ENCODE data around the gene ARHGAP10. TPM values are rescaled to one million over a fixed set of nuclear protein-coding genes. Genes with fewer than 3 reads are reported as not detected.

The ARHGAP10 gene
- total and polyA plus RNA-seq, 4 experiments from 2014 or later: 6.4 to 8.3 (median 7.8) TPM

GRCh38 chr4:148067301-148067916, 335.5 kb downstream of the ARHGAP10 start:
- Histone ChIP-seq H3K36me3 (ENCODE audit: insufficient read depth, low read length) (no peaks in the 10 kb centered on the region), H3K27ac (ENCODE audit: low read depth, low read length) (no peak overlapping the region), H3K4me1 (ENCODE audit: insufficient read depth, low read length) (no peaks in the 10 kb centered on the region), H3K4me3 (ENCODE audit: low read length in 2 of 2) (no peak overlapping the region), H3K9me3 (ENCODE audit: control insufficient read depth in 1 of 2, low read length in 2 of 2) (no peaks in the 10 kb centered on the region), H3K27me3 (ENCODE audit: insufficient read depth, low read length) (no peaks in the 10 kb centered on the region)
- no peak overlapping the region for H3K4me3 Mint-ChIP-seq
- POLR2A ChIA-PET (ENCODE audit: partially characterized antibody): interaction anchor here (1.1 kb wide), 1 partner anchor 11 kb away, joined by 3 read pairs; no protein-coding TSS in a partner anchor
- DNase-seq: no peak
- peaks cover 0 to 7% (median 0%) of the 10 kb centered on the region in 8 donors for H3K9me3 Mint-ChIP-seq
- intact Hi-C loops (cut with micrococcal nuclease): no loop called here
- CTCF ChIA-PET (ENCODE audit: partially characterized antibody): interaction anchor here (1.1 to 1.7 kb wide), 3 partner anchors 11 to 23 kb away, joined by 3 to 4 read pairs (median 4); no protein-coding TSS in a partner anchor
- H3K27ac Mint-ChIP-seq: no peak overlapping the region
- H3K27me3 Mint-ChIP-seq: no peaks in the 10 kb centered on the region
- peaks cover 26 to 44% of the 10 kb centered on the region in 2 donors for H3K36me3 Mint-ChIP-seq
- peaks cover 0 to 3% (median 0%) of the 10 kb centered on the region in 4 donors for H3K4me1 Mint-ChIP-seq

DNA sequence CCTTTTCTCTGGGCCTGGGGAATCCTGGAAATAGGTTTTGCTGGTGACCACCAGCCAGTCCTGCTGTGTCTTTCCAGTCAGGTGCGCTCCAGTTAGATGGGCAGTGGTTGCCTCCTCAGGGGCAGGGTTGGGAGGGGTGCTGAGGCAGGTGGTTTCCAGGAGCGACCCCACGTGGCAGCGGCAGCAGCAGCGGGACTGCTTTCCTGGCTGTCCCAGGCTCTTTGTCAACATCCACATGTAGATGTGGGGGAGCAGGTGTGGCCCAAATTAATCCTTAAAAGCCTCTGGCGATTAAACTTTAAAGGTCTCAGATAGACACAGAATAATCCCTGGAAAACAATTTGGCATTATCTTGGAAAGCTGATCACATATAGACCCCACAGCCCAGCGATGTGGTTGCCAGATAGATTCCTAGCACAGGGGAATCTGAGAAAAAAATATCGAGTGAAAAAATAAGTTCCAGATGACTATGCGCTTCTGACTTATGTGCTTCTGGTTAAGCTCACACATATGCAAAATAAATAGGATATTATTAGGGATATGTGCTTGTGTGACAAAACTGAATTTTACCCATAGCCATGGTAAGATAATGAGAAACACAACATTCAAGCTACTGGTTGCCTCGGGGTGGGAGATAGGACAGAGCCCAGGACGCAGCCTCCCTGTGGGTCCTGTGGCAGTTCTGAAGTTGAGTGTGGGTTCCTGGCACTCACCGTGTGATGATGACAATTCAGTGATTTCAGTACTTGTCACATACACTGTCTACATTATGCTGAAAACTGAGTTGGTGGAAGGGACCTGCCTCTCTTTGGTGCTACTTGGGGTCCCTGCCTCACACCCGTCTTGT, 336.4 kb downstream of the ARHGAP10 start:
- Histone ChIP-seq H3K9me3 (ENCODE audit: control insufficient read depth in 1 of 2, low read length in 2 of 2) (peaks cover 0 to 4% of the 10 kb centered on the region in 2 donors), H3K4me3 (ENCODE audit: low read length in 2 of 2) (no peak overlapping the region), H3K27me3 (ENCODE audit: insufficient read depth, low read length) (no peaks in the 10 kb centered on the region), H3K36me3 (ENCODE audit: insufficient read depth, low read length) (no peaks in the 10 kb centered on the region), H3K27ac (ENCODE audit: low read depth, low read length) (no peak overlapping the region), H3K4me1 (ENCODE audit: insufficient read depth, low read length) (no peaks in the 10 kb centered on the region)
- H3K27me3 Mint-ChIP-seq: no peaks in the 10 kb centered on the region
- no peak for DNase-seq
- H3K4me1 Mint-ChIP-seq: no peaks in the 10 kb centered on the region
- ChIA-PET CTCF (ENCODE audit: partially characterized antibody) (no interaction called here), POLR2A (ENCODE audit: partially characterized antibody) (interaction anchor here (1.1 kb wide), 1 partner anchor 11 kb away, joined by 3 read pairs; no protein-coding TSS in a partner anchor)
- no peak overlapping the region for H3K27ac Mint-ChIP-seq
- no peak overlapping the region for H3K4me3 Mint-ChIP-seq
- H3K9me3 Mint-ChIP-seq: peaks cover 0 to 12% (median 6%) of the 10 kb centered on the region in 8 donors
- H3K36me3 Mint-ChIP-seq: peaks cover 34 to 53% of the 10 kb centered on the region in 2 donors
- intact Hi-C loops (cut with micrococcal nuclease): no loop called here

DNA sequence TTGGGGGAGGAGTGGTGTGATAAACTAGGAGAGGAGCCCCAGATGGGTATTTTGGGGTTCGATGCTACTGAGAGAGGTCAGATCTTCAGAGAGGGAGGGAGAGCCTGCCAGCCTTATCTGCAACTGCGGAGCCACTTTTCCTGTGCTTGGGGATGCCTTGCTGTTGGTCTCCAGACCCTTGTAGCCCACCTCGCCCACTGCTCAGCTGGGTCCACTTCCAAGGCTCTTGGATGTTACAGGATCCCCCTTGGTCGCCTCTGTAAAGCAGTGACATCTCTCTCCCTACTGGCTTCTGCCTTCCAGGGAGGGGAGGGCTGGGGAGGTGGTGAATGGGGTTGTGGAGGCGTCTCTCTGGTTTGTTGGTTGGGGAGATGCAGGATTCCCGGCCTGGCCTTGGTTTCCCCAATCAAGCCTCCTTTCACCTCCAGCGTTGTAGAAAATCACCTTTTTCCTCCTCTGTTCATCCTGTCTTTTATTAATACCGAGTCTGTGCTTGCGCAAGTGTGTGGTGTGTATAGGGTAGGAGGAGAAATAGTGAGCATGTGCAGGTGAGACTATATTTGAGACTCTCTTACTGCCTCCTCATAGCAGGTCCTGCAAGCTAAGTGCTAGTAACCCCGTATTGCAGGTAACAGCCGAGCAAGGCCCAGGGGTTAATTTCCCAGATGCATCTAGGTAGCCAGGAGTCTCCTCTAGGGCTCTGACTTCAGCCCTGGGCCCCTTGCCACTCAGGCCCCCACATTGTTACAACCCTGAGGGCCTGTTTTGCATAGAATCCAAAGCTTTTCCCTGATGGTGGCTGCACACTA, 337.4 kb downstream of the ARHGAP10 start:
- Histone ChIP-seq H3K27me3 (ENCODE audit: insufficient read depth, low read length) (no peaks in the 10 kb centered on the region), H3K36me3 (ENCODE audit: insufficient read depth, low read length) (no peaks in the 10 kb centered on the region), H3K9me3 (ENCODE audit: control insufficient read depth in 1 of 2, low read length in 2 of 2) (peaks cover 0 to 14% of the 10 kb centered on the region in 2 donors), H3K4me1 (ENCODE audit: insufficient read depth, low read length) (no peaks in the 10 kb centered on the region), H3K4me3 (ENCODE audit: low read length in 2 of 2) (no peak overlapping the region), H3K27ac (ENCODE audit: low read depth, low read length) (no peak overlapping the region)
- Mint-ChIP-seq H3K9me3 (peaks cover 0 to 22% (median 16%) of the 10 kb centered on the region in 8 donors), H3K4me1 (no peaks in the 10 kb centered on the region), H3K4me3 (no peak overlapping the region), H3K36me3 (peaks cover 42 to 55% of the 10 kb centered on the region in 2 donors), H3K27ac (peak overlapping the region in 2 of 7 donors; percentile 6 to 36), H3K27me3 (no peaks in the 10 kb centered on the region)
- intact Hi-C loops (cut with micrococcal nuclease): no loop called here
- ChIA-PET CTCF (ENCODE audit: partially characterized antibody) (no interaction called here), POLR2A (ENCODE audit: partially characterized antibody) (interaction anchor here (1.0 kb wide), 1 partner anchor 374 kb away, joined by 3 read pairs; no protein-coding TSS in a partner anchor)
- DNase-seq: no peak

DNA sequence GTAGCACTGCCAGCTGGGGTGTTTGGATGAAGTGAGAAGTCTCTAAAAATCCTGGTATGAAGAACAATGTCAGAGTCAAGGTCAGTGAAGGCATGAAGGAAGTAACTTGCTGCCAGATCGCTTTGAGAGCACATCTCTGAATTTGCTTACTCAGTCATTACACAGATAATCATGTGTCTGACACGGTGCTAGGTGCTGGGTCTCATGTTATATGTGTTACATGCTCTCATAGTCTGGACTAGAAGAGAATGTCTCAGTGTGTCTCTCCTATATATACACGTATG, 337.9 kb downstream of the ARHGAP10 start:
- H3K9me3 ChIP-seq (ENCODE audit: control insufficient read depth in 1 of 2, low read length in 2 of 2): peaks cover 0 to 19% of the 10 kb centered on the region in 2 donors
- DNase-seq: no peak
- intact Hi-C loops (cut with micrococcal nuclease): no loop called here
- Mint-ChIP-seq H3K4me1 (no peaks in the 10 kb centered on the region), H3K9me3 (peaks cover 0 to 27% (median 21%) of the 10 kb centered on the region in 8 donors), H3K36me3 (peaks cover 45 to 56% of the 10 kb centered on the region in 2 donors), H3K27me3 (no peaks in the 10 kb centered on the region), H3K27ac (peak overlapping the region in 5 of 7 donors; percentile 6 to 61 (median 35)), H3K4me3 (no peak overlapping the region)
- no peaks in the 10 kb centered on the region for H3K36me3 ChIP-seq (ENCODE audit: insufficient read depth, low read length)
- no peak overlapping the region for H3K4me3 ChIP-seq (ENCODE audit: low read length in 2 of 2)
- H3K4me1 ChIP-seq (ENCODE audit: insufficient read depth, low read length): no peaks in the 10 kb centered on the region
- no peaks in the 10 kb centered on the region for H3K27me3 ChIP-seq (ENCODE audit: insufficient read depth, low read length)
- POLR2A ChIA-PET (ENCODE audit: partially characterized antibody): interaction anchor here (1.0 kb wide), 1 partner anchor 373 kb away, joined by 3 read pairs; no protein-coding TSS in a partner anchor
- no peak overlapping the region for H3K27ac ChIP-seq (ENCODE audit: low read depth, low read length)
- CTCF ChIA-PET (ENCODE audit: partially characterized antibody): no interaction called here

- H3K36me3 ChIP-seq (ENCODE audit: insufficient read depth, low read length): no peaks in the 10 kb centered on the region
- no peaks in the 10 kb centered on the region for H3K27me3 Mint-ChIP-seq
- no peaks in the 10 kb centered on the region for H3K4me1 Mint-ChIP-seq
- peaks cover 0 to 39% (median 33%) of the 10 kb centered on the region in 8 donors for H3K9me3 Mint-ChIP-seq
- CTCF ChIA-PET (ENCODE audit: partially characterized antibody): interaction anchor here (0.7 kb wide), 1 partner anchor 19 kb away, joined by 3 read pairs; no protein-coding TSS in a partner anchor
- peaks cover 0 to 31% of the 10 kb centered on the region in 2 donors for H3K9me3 ChIP-seq (ENCODE audit: control insufficient read depth in 1 of 2, low read length in 2 of 2)
- H3K27ac ChIP-seq (ENCODE audit: low read depth, low read length): no peak overlapping the region
- no peak overlapping the region for H3K4me3 ChIP-seq (ENCODE audit: low read length in 2 of 2)
- H3K27ac Mint-ChIP-seq: peak overlapping the region in 3 of 7 donors; percentile 28 to 70 (median 69)
- H3K4me3 Mint-ChIP-seq: no peak overlapping the region
- no peak for DNase-seq
- POLR2A ChIA-PET (ENCODE audit: partially characterized antibody): no interaction called here
- H3K4me1 ChIP-seq (ENCODE audit: insufficient read depth, low read length): no peaks in the 10 kb centered on the region
- intact Hi-C loops (cut with micrococcal nuclease): no loop called here
- H3K27me3 ChIP-seq (ENCODE audit: insufficient read depth, low read length): no peaks in the 10 kb centered on the region
- peaks cover 48 to 56% of the 10 kb centered on the region in 2 donors for H3K36me3 Mint-ChIP-seq
Measured at GRCh38 chr4:148071009-148071408, 339.1 kb downstream of the ARHGAP10 start.

- Mint-ChIP-seq H3K27ac (no peak overlapping the region), H3K4me1 (no peaks in the 10 kb centered on the region), H3K4me3 (no peak overlapping the region), H3K36me3 (peaks cover 66 to 70% of the 10 kb centered on the region in 2 donors), H3K27me3 (no peaks in the 10 kb centered on the region), H3K9me3 (peaks cover 0 to 56% (median 45%) of the 10 kb centered on the region in 8 donors)
- Histone ChIP-seq H3K4me1 (ENCODE audit: insufficient read depth, low read length) (no peaks in the 10 kb centered on the region), H3K27me3 (ENCODE audit: insufficient read depth, low read length) (no peaks in the 10 kb centered on the region), H3K4me3 (ENCODE audit: low read length in 2 of 2) (no peak overlapping the region), H3K27ac (ENCODE audit: low read depth, low read length) (no peak overlapping the region), H3K36me3 (ENCODE audit: insufficient read depth, low read length) (no peaks in the 10 kb centered on the region), H3K9me3 (ENCODE audit: control insufficient read depth in 1 of 2, low read length in 2 of 2) (peaks cover 0 to 32% of the 10 kb centered on the region in 2 donors)
- intact Hi-C loops (cut with micrococcal nuclease): no loop called here
- CTCF ChIA-PET (ENCODE audit: partially characterized antibody): no interaction called here
- DNase-seq: no peak
- POLR2A ChIA-PET (ENCODE audit: partially characterized antibody): no interaction called here
Measured at GRCh38 chr4:148072789-148073188, 340.9 kb downstream of the ARHGAP10 start.
